Muscle layer of colon (tissue), 2 donors: ENCODE measurements around the gene RYR1.

ENCODE experiments used
- H3K27ac ChIP-seq: one replicate; pipeline ENCODE4 v1.7.0; 2013; ENCODE audit warnings: low read depth, mild to moderate bottlenecking, low read length, moderate library complexity
- H3K27me3 ChIP-seq, 2 donors: one replicate each; pipeline ENCODE4 v1.7.0; 2013; ENCODE audit warnings: low read length in 2 of 2, mild to moderate bottlenecking in 2 of 2; ENCODE audit not compliant: insufficient read depth in 2 of 2, control insufficient read depth in 1 of 2
- H3K36me3 ChIP-seq: one replicate; pipeline ENCODE4 v1.7.0; 2013; ENCODE audit warnings: mild to moderate bottlenecking, low read length; ENCODE audit not compliant: insufficient read depth
- H3K4me1 ChIP-seq: one replicate; pipeline ENCODE4 v1.7.0; 2013; ENCODE audit warnings: mild to moderate bottlenecking, low read length; ENCODE audit not compliant: insufficient read depth
- H3K4me3 ChIP-seq, 2 donors: one replicate each; pipeline ENCODE4 v1.7.0; 2013; ENCODE audit warnings: low read length in 2 of 2, low read depth in 1 of 2, mild to moderate bottlenecking in 1 of 2, moderate library complexity in 1 of 2
- H3K9ac ChIP-seq: one replicate; pipeline ENCODE4 v1.7.0; 2013; ENCODE audit warnings: low read length
- H3K9me3 ChIP-seq: one replicate; pipeline ENCODE4 v1.7.0; 2013; ENCODE audit warnings: mild to moderate bottlenecking, low read length
- donor health status: abdominal sarcoma.
- donor health status: Adenocarcinoma of cecum.

Gene RYR1

GRCh38 chr19:38449518-38449917, 16.0 kb downstream of the RYR1 start:
- Histone ChIP-seq H3K4me1 (no peaks in the 10 kb centered on the region), H3K27ac (no peak overlapping the region), H3K36me3 (no peaks in the 10 kb centered on the region), H3K27me3 (no peaks in the 10 kb centered on the region), H3K9ac (no peak overlapping the region), H3K4me3 (no peak overlapping the region), H3K9me3 (no peaks in the 10 kb centered on the region)

- Histone ChIP-seq H3K27ac (no peak overlapping the region), H3K9me3 (no peaks in the 10 kb centered on the region), H3K27me3 (no peaks in the 10 kb centered on the region), H3K4me1 (no peaks in the 10 kb centered on the region), H3K9ac (no peak overlapping the region), H3K36me3 (no peaks in the 10 kb centered on the region), H3K4me3 (no peak overlapping the region)
These were observed 17.5 kb downstream of the RYR1 start for GRCh38 chr19:38451036-38451435.

GRCh38 chr19:38451629-38452028, 18.1 kb downstream of the RYR1 start:
- Histone ChIP-seq H3K27ac (no peak overlapping the region), H3K27me3 (no peaks in the 10 kb centered on the region), H3K4me1 (no peaks in the 10 kb centered on the region), H3K9ac (no peak overlapping the region), H3K4me3 (no peak overlapping the region), H3K36me3 (no peaks in the 10 kb centered on the region), H3K9me3 (no peaks in the 10 kb centered on the region)

- H3K36me3 ChIP-seq: no peaks in the 10 kb centered on the region
- no peak overlapping the region for H3K27ac ChIP-seq
- no peaks in the 10 kb centered on the region for H3K27me3 ChIP-seq
- no peak overlapping the region for H3K9ac ChIP-seq
- no peaks in the 10 kb centered on the region for H3K4me1 ChIP-seq
- no peak overlapping the region for H3K4me3 ChIP-seq
- H3K9me3 ChIP-seq: no peaks in the 10 kb centered on the region
These were observed 19.2 kb downstream of the RYR1 start for GRCh38 chr19:38452430-38453366.

- H3K4me3 ChIP-seq: no peak overlapping the region
- no peak overlapping the region for H3K9ac ChIP-seq
- no peaks in the 10 kb centered on the region for H3K9me3 ChIP-seq
- H3K27me3 ChIP-seq: no peaks in the 10 kb centered on the region
- H3K27ac ChIP-seq: no peak overlapping the region
- H3K36me3 ChIP-seq: no peaks in the 10 kb centered on the region
- H3K4me1 ChIP-seq: no peaks in the 10 kb centered on the region
These were observed 20.1 kb downstream of the RYR1 start for GRCh38 chr19:38453596-38453995.

- H3K9ac ChIP-seq: no peak overlapping the region
- no peaks in the 10 kb centered on the region for H3K36me3 ChIP-seq
- H3K9me3 ChIP-seq: no peaks in the 10 kb centered on the region
- H3K27ac ChIP-seq: no peak overlapping the region
- H3K4me1 ChIP-seq: no peaks in the 10 kb centered on the region
- H3K4me3 ChIP-seq: no peak overlapping the region
- H3K27me3 ChIP-seq: no peaks in the 10 kb centered on the region
These were observed 21.5 kb downstream of the RYR1 start for GRCh38 chr19:38455031-38455430.

- Histone ChIP-seq H3K36me3 (no peaks in the 10 kb centered on the region), H3K27me3 (no peaks in the 10 kb centered on the region), H3K9ac (no peak overlapping the region), H3K4me3 (no peak overlapping the region), H3K9me3 (no peaks in the 10 kb centered on the region), H3K27ac (no peak overlapping the region), H3K4me1 (no peaks in the 10 kb centered on the region)
These were observed 23.7 kb downstream of the RYR1 start for GRCh38 chr19:38457202-38457601.

- H3K4me3 ChIP-seq: no peak overlapping the region
These were observed 24.4 kb downstream of the RYR1 start for GRCh38 chr19:38457690-38458405.

GRCh38 chr19:38458991-38459390, 25.5 kb downstream of the RYR1 start:
- Histone ChIP-seq H3K27ac (no peak overlapping the region), H3K4me1 (no peaks in the 10 kb centered on the region), H3K4me3 (no peak overlapping the region), H3K36me3 (no peaks in the 10 kb centered on the region), H3K27me3 (no peaks in the 10 kb centered on the region), H3K9ac (no peak overlapping the region), H3K9me3 (no peaks in the 10 kb centered on the region)

More at GRCh38 chr19:38457690-38458405, 24.4 kb downstream of the RYR1 start:
- Histone ChIP-seq H3K27ac (no peak overlapping the region), H3K9me3 (no peaks in the 10 kb centered on the region), H3K4me1 (no peaks in the 10 kb centered on the region), H3K27me3 (no peaks in the 10 kb centered on the region), H3K9ac (no peak overlapping the region), H3K36me3 (no peaks in the 10 kb centered on the region)

- Histone ChIP-seq H3K36me3 (no peaks in the 10 kb centered on the region), H3K27me3 (no peaks in the 10 kb centered on the region), H3K9ac (no peak overlapping the region), H3K27ac (no peak overlapping the region), H3K4me3 (no peak overlapping the region), H3K4me1 (no peaks in the 10 kb centered on the region), H3K9me3 (no peaks in the 10 kb centered on the region)
These were observed 29.9 kb downstream of the RYR1 start for GRCh38 chr19:38463365-38463764.

GRCh38 chr19:38464421-38465082, 31.1 kb downstream of the RYR1 start:
- H3K27me3 ChIP-seq: no peaks in the 10 kb centered on the region
- no peak overlapping the region for H3K27ac ChIP-seq
- no peak overlapping the region for H3K4me3 ChIP-seq
- no peaks in the 10 kb centered on the region for H3K9me3 ChIP-seq
- H3K4me1 ChIP-seq: no peaks in the 10 kb centered on the region
- no peak overlapping the region for H3K9ac ChIP-seq
- no peaks in the 10 kb centered on the region for H3K36me3 ChIP-seq
